GM12875 (cell line): ENCODE data around the gene MBNL1.

Experiments
- H3K4me3 ChIP-seq: one replicate; pipeline ENCODE4 v1.5.1; 2011; ENCODE audit warnings: low read depth, low read length, control low read depth
- TF ChIP-seq, protein P1 (sequence below): IDR thresholded peaks from 2 replicates; pipeline ENCODE4 v1.5.1; 2011; ENCODE audit warnings: low read depth, mild to moderate bottlenecking, control low read depth, inconsistent platforms, low read length, moderate library complexity, borderline replicate concordance; ENCODE audit not compliant: insufficient read depth

MBNL1 gene

DNA sequence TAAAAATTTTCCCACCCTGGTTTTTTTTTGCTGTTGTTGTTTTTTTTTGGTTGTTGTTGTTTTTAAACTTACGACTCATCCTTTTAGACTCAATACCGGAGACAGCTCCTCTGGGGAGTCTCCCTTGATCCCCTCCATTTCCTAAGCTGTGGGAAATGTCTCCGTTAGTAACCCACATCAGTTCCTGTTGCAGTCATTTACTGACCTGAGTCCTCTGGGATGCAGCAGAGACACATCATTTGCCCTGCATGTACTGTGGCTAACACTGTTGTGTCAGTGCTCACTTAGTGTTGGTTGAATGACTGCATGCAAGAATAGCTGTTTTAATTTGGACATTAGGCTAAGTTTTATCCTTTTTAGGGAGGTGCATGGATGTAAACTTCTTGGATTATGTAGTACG lies 83.8 kb downstream of the MBNL1 start:
- TF ChIP-seq, protein P1, sequence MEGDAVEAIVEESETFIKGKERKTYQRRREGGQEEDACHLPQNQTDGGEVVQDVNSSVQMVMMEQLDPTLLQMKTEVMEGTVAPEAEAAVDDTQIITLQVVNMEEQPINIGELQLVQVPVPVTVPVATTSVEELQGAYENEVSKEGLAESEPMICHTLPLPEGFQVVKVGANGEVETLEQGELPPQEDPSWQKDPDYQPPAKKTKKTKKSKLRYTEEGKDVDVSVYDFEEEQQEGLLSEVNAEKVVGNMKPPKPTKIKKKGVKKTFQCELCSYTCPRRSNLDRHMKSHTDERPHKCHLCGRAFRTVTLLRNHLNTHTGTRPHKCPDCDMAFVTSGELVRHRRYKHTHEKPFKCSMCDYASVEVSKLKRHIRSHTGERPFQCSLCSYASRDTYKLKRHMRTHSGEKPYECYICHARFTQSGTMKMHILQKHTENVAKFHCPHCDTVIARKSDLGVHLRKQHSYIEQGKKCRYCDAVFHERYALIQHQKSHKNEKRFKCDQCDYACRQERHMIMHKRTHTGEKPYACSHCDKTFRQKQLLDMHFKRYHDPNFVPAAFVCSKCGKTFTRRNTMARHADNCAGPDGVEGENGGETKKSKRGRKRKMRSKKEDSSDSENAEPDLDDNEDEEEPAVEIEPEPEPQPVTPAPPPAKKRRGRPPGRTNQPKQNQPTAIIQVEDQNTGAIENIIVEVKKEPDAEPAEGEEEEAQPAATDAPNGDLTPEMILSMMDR: no peak

DNA sequence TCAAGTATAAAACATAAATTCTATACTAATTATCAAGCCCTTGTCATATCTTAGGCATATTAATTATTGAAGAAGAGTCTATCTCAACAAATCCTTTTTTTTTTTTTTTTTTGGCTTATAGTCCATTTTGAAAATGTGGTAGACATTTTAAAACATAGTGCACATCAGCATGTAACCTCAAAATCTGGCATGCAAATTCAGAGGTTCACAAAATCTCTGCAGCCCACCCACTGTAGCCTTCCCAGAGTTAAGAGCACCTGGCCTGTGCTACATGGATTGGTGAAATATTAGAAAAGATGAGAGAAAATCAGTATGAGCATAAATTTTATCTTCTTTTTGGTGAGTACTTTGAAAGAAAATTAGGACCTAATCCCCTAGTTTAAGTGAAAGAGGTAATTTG lies 84.8 kb downstream of the MBNL1 start:
- TF ChIP-seq, protein P1: no peak
- no peak overlapping the region for H3K4me3 ChIP-seq

More for the DNA sequence above, 83.8 kb downstream of the MBNL1 start:
- H3K4me3 ChIP-seq: no peak overlapping the region

DNA sequence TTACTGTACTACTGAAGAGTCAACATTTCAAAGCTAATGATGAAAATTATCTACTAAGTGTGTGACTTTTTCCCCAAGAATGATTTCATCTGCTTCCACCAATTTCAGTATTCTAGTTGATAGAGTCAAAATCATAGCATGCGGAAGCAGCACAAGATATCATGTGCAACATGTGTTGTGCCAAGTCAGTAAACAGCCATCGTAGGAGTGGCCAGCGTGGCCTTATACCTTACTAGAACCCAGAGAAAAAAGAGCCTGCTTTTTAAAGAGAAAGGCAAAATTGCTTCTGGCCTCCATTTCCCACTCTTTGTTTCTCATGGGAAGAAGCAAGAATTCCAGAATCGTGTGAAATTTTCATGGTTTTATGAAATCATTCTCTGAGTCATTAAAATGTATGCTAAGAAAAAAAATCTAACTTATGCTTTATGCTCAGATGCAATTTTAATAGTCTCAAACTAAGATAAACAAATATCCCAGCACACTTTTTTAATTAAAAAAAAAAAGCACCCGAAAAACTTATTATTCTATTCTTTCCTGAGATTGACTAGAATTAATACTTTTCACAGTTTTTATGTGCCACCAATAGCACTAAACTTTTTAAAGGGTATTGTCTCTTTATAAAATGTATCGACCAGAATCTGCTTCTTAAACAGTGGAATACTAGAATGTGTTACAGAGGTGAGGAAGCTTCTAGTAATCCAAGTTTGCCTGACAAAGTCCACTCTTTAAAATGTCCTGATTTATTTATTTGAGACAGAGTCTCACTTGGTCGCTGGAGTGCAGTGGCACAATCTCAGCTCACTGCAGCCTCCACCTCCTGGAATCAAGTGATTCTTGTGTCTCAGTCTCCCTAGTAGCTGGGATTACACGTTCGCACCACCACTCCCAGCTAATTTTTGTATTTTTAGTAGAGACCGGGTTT lies 87.3 kb downstream of the MBNL1 start:
- TF ChIP-seq, protein P1: no peak
- H3K4me3 ChIP-seq: no peak overlapping the region

DNA sequence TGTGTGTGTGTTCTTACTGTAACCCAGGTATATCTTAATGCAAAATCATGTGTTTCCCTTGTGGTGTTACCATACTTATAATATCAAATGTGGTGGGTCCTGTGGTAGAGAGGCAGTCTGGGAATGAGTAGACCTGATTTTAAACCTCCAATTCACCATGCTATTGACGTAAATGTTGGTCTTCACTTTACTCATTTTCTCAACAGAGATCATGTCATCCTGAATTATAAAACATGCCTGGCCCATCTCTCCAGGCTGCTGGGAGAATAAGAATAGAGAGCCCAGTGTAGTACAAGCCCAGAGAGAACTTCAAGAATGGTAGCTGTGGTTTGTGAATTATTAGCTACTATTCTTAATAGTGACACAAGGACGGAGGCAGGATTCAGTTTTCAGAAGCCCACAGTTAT lies 88.1 kb downstream of the MBNL1 start:
- TF ChIP-seq, protein P1: no peak
- H3K4me3 ChIP-seq: no peak overlapping the region

DNA sequence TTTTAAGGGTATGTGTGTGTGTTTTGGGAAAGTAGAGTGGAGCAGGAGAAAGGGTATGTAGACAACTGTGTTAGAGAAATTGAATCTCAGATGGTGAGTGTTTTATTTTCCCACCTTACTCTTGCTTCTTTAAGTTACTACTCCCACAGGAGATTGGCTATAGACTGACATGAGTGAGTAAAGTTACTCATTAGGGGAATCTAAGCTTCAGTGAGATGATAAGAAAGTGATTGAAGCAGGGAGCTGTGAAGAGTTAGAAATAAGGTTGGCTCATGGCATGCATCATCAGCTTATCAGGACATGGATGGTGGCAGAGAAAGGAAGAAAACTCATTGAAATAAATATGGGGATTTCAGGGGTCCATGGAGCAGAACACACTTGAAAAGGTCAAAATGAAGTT lies 88.9 kb downstream of the MBNL1 start:
- H3K4me3 ChIP-seq: no peak overlapping the region
- TF ChIP-seq, protein P1: no peak

DNA sequence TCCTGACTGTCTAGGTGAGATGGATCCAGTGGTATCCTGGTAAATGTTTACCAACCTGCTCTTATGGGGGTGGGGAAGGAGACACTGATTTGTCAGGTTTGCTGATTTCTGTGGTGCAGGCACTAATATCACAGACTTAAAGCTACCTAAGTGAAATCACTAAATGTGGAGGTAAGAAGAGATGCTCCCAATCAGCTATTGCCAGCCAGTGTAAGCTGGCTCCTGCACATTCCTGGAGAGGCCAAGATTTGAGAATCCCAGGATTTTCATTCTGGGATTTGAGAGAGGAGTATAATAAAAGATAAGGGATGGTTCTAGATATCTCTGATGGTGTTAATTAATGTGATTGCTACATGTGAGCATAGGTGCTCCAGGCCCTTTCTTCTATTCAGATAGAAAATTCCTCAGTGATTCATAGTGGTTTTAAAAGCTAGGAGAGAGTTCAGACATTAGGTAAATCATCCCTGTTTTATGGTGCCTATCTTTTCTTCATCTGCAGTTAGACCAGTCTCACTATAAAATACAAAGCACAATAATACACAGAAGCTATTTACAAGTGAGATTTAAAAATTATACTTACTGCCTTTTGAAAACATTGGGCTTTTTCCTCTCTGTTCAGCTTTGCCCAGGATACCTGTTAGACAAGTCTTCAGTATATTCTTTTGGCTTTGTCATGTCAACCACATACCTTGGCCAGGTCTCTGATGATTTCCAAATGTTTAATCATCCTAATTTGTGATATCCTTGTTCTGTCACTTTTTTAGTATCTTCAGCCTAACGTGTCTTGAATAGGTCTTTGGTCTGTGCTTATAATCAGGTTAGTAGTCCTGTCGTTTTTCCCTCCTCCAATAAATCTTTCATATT lies 90.9 kb downstream of the MBNL1 start:
- H3K4me3 ChIP-seq: no peak overlapping the region
- TF ChIP-seq, protein P1: no peak

DNA sequence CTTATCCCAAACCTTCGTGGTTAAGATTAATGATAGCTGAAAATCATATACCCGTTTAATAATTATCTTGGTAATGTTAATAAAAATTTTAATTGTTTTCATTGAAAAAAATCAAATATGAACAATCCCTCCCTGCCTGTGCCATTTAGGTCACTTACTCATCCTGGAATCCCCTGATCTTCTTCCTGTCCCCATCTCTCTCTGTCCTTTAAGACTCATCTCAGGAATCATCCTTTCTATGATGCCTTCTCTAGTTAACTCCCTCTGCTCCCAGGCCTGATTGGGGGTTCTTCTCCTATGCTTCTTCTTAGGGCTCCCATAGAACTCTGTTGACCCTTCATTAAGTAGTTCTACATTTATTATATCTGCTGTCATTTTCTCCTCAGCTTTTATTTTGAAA lies 91.6 kb downstream of the MBNL1 start:
- H3K4me3 ChIP-seq: no peak overlapping the region
- TF ChIP-seq, protein P1: no peak
